PFSK-1 (cell line): ENCODE data around the gene GLB1L.

Experiments used
- FOXP2 ChIP-seq: optimal IDR thresholded peaks from 2 replicates; pipeline ENCODE3; 2011; ENCODE audit warnings: borderline replicate concordance, control low read depth, inconsistent platforms; ENCODE audit not compliant: insufficient read depth; ENCODE audit errors: extremely low read length, extremely low read depth
- POLR2AphosphoS5 ChIP-seq: IDR thresholded peaks from 2 replicates; pipeline ENCODE4 v1.6.1; 2012; ENCODE audit warnings: low read depth, mild to moderate bottlenecking, control low read depth, low read length, moderate library complexity
- REST ChIP-seq, 2 experiments: IDR thresholded peaks; 2 replicates each; pipeline versions ENCODE4 v1.6.1 to v1.8.0; 2011 to 2012; ENCODE audit warnings: low read depth in 2 of 2, low read length in 2 of 2, control low read depth in 1 of 2, inconsistent platforms in 1 of 2, mild to moderate bottlenecking in 1 of 2, moderate library complexity in 1 of 2; ENCODE audit not compliant: insufficient read depth in 1 of 2
- SIN3A ChIP-seq: IDR thresholded peaks from 2 replicates; pipeline ENCODE4 v1.6.1; 2012; ENCODE audit warnings: mild to moderate bottlenecking, low read length, moderate library complexity, borderline replicate concordance; ENCODE audit not compliant: insufficient read depth
- TAF1 ChIP-seq: IDR thresholded peaks from 2 replicates; pipeline ENCODE4 v1.6.1; 2012; ENCODE audit warnings: low read length, control low read depth, borderline replicate concordance; ENCODE audit not compliant: insufficient read depth

Gene GLB1L

GRCh38 chr2:219230059-219230540, 15.1 kb downstream of the GLB1L start:
- TF ChIP-seq SIN3A (no peak), TAF1 (no peak), POLR2AphosphoS5 (0 out of 2 replicates have a peak, but pooled peaks have one; percentile 4), FOXP2 (no peak), REST (IDR thresholded peaks at IDR 0.05; ENCODE audit: insufficient read depth in 1 of 2, low read depth in 2 of 2, low read length in 2 of 2) (no peak)

GRCh38 chr2:219229305-219230058, 15.8 kb downstream of the GLB1L start, which contains the start of the genes ANKZF1 and ATG9A:
TSS of gene ANKZF1 (plus strand) at chr2:219229806. CDS start at chr2:219230258, 452 bp downstream.
TSS of gene ATG9A (minus strand) at chr2:219229636. CDS start at chr2:219228024, 1,612 bp downstream.
- TF ChIP-seq REST (IDR thresholded peaks at IDR 0.05; ENCODE audit: insufficient read depth in 1 of 2, low read depth in 2 of 2, low read length in 2 of 2) (no peak), SIN3A (peak; percentile 87; the same call in 1 of the 2 replicates), POLR2AphosphoS5 (peak; percentile 68), FOXP2 (peak; percentile 94), TAF1 (peak; percentile 88; the same call in 1 of the 2 replicates)

- TF ChIP-seq TAF1 (no peak), POLR2AphosphoS5 (no peak), FOXP2 (no peak), REST (IDR thresholded peaks at IDR 0.05; ENCODE audit: insufficient read depth in 1 of 2, low read depth in 2 of 2, low read length in 2 of 2) (no peak), SIN3A (no peak)
Measured at GRCh38 chr2:219228911-219229304, 16.3 kb downstream of the GLB1L start.

GRCh38 chr2:219228041-219228910, 17.0 kb downstream of the GLB1L start:
- no peak for TF ChIP-seq REST (IDR thresholded peaks at IDR 0.05; ENCODE audit: insufficient read depth in 1 of 2, low read depth in 2 of 2, low read length in 2 of 2)
- TF ChIP-seq SIN3A, result no peak
